Activated T-cell treated with anti-CD3 and anti-CD28 coated beads, Interleukin-2, amount 50 U/mL, for 24 hours (primary cell): ENCODE results near the gene FBXO48.
"Not testable (repeated sequence)": the region's sequence is repeated elsewhere in the genome, so short reads cannot be mapped to it uniquely, and the experiment has no call there.

ENCODE experiments used
- DNase-seq: peaks from one replicate; pipeline ENCODE4 v3.0.0-alpha.2; 2020
- H3K27ac Mint-ChIP-seq: 2 replicates; pipeline ENCODE4 v1.8.0; 2020; ENCODE audit warnings: mild to moderate bottlenecking, mixed read lengths
- H3K27me3 Mint-ChIP-seq: 2 replicates; pipeline ENCODE4 v1.8.0; 2020; ENCODE audit warnings: mixed read lengths
- H3K36me3 Mint-ChIP-seq: 2 replicates; pipeline ENCODE4 v1.8.0; 2020; ENCODE audit warnings: low read depth, mixed read lengths
- H3K4me1 Mint-ChIP-seq: 2 replicates; pipeline ENCODE4 v1.8.0; 2020; ENCODE audit warnings: low read depth, mixed read lengths
- H3K4me3 Mint-ChIP-seq: 2 replicates; pipeline ENCODE4 v1.8.0; 2020; ENCODE audit warnings: mild to moderate bottlenecking, moderate library complexity, mixed read lengths
- H3K9me3 Mint-ChIP-seq: 2 replicates; pipeline ENCODE4 v1.8.0; 2020; ENCODE audit warnings: mixed read lengths

FBXO48 gene

GRCh38 chr2:68463287-68463877, 3.7 kb downstream of the FBXO48 start:
- no peak for DNase-seq
- Mint-ChIP-seq H3K9me3 (no peaks in the 10 kb centered on the region), H3K36me3 (peaks cover 10% of the 10 kb centered on the region), H3K27me3 (no peaks in the 10 kb centered on the region), H3K27ac (no peak overlapping the region), H3K4me1 (peaks cover 33% of the 10 kb centered on the region), H3K4me3 (no peak overlapping the region)

DNA sequence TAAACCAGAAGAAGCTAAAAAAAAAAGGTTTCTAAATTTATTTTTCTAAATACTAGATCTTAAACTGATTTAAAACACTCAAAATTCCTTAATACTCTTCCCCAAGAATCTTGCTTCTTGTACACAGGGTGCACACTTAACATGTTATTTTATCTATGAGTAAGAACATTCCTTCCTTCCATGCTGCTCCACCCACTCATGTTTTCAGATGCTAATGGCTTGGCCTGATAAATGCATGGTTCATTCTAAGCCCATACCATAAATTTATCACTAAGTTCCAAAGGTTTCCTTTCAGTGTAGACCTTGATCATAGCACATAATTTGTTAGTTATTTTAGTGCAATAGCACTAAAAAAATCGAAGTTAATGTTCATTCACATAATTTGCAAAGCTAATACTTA, 8.1 kb downstream of the FBXO48 start:
- no peaks in the 10 kb centered on the region for H3K9me3 Mint-ChIP-seq
- no peak overlapping the region for H3K27ac Mint-ChIP-seq
- no peak for DNase-seq
- no peaks in the 10 kb centered on the region for H3K27me3 Mint-ChIP-seq
- H3K4me1 Mint-ChIP-seq: peaks cover 4% of the 10 kb centered on the region
- no peaks in the 10 kb centered on the region for H3K36me3 Mint-ChIP-seq
- H3K4me3 Mint-ChIP-seq: no peak overlapping the region

DNA sequence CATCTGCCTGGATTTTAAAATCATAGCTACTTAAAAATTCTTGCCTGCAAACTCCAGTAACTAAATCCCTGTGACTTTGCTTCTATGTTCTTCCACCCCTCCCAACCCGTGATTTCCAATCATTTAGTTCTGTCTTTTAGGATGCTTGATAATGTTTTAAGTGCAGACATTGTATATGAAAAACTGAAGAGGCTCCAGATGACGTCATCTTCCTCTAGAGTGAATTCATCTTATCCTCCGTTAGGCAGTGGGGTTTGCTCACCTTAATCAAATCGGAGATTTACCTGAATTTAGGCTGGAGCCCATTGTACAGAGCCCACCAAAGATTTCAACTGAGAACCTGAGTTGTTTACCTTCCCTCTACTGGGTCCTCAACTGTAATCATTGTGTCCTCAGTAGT, 10.9 kb downstream of the FBXO48 start:
- H3K9me3 Mint-ChIP-seq: no peaks in the 10 kb centered on the region
- no peak overlapping the region for H3K27ac Mint-ChIP-seq
- no peak for DNase-seq
- no peak overlapping the region for H3K4me3 Mint-ChIP-seq
- no peaks in the 10 kb centered on the region for H3K36me3 Mint-ChIP-seq
- H3K4me1 Mint-ChIP-seq: peaks cover 20% of the 10 kb centered on the region
- no peaks in the 10 kb centered on the region for H3K27me3 Mint-ChIP-seq

- H3K4me1 Mint-ChIP-seq: peaks cover 20% of the 10 kb centered on the region
- H3K36me3 Mint-ChIP-seq: no peaks in the 10 kb centered on the region
- no peaks in the 10 kb centered on the region for H3K27me3 Mint-ChIP-seq
- no peak overlapping the region for H3K4me3 Mint-ChIP-seq
- no peak for DNase-seq
- H3K9me3 Mint-ChIP-seq: no peaks in the 10 kb centered on the region
- H3K27ac Mint-ChIP-seq: no peak overlapping the region
Observed at GRCh38 chr2:68454719-68455118, 12.4 kb downstream of the FBXO48 start.

DNA sequence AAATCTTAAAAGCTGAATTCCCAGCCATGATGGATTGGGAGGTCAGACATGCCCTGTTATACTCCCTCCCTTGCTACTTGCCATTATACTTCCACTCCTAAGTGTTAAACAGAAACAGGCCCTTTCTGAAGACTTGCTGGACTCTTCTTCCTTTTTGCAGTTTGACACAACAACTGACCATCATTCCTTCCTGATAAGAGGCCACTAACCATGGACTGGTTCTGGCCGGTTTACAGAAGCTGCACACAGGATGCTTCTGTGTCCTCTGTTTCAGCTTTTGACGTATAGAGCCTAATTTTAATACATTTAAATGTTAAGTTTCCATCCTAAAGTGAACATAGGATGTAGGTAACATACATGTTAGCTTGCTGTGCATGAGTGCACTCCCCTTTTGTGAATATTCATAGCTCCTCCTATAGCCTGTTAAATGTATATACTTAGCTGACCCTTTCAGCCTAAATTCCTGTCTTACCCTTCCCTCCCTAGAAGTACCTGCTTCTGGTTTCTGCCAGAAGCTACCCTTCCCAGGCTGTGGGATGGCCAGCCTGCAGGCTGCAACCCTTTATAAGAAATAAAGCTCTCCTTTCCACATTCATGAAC, 13.2 kb downstream of the FBXO48 start:
- Mint-ChIP-seq H3K9me3 (no peaks in the 10 kb centered on the region), H3K27me3 (no peaks in the 10 kb centered on the region), H3K4me3 (no peak overlapping the region), H3K4me1 (peaks cover 18% of the 10 kb centered on the region), H3K27ac (no peak overlapping the region), H3K36me3 (no peaks in the 10 kb centered on the region)
- no peak for DNase-seq

DNA sequence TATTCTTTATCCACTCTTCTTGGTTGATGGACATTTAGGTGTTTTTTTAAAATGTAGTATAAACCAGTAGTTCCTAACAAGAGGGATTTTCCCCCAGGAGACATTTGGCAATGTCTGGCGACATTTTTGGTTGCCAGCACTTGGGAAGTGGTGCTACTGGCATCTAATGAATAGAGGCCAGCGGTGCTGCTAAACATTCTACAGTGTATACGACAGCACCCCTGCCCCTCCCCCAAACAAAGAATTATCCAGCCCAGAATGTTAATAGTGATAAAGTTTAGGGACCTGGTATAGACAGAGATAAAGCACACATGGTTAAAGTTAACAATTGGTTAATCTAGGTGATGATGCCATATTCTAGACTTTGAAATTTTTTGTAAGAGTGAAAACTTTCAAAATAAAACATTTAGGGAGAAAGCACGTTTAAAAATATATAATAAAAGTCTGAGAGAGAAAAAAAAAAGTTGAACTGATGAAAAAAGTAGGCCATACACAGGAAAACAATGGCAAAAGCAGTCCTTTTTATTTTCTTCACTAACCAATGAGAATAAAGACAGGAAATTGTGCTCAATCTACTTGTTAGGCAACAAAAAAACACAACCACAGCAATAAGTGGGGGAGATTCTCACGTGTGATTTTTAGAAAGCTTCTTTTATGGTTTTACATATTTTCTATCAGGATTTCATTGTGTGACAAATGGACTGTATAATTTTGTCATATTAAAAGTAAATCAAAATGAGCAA, 14.8 kb downstream of the FBXO48 start:
- Mint-ChIP-seq H3K4me3 (no peak overlapping the region), H3K27me3 (no peaks in the 10 kb centered on the region)

GRCh38 chr2:68448671-68449653, 18.1 kb downstream of the FBXO48 start:
- no peak overlapping the region for H3K4me3 Mint-ChIP-seq

More for the DNA sequence above, 14.8 kb downstream of the FBXO48 start:
- H3K9me3 Mint-ChIP-seq: no peaks in the 10 kb centered on the region
- no peak for DNase-seq
- H3K36me3 Mint-ChIP-seq: no peaks in the 10 kb centered on the region
- no peak overlapping the region for H3K27ac Mint-ChIP-seq
- peaks cover 18% of the 10 kb centered on the region for H3K4me1 Mint-ChIP-seq

GRCh38 chr2:68447118-68447517, 20.0 kb downstream of the FBXO48 start:
- Mint-ChIP-seq H3K9me3 (no peaks in the 10 kb centered on the region), H3K27me3 (no peaks in the 10 kb centered on the region), H3K27ac (no peak overlapping the region), H3K36me3 (no peaks in the 10 kb centered on the region), H3K4me1 (peaks cover 1% of the 10 kb centered on the region), H3K4me3 (no peak overlapping the region)
- DNase-seq: no peak

More at GRCh38 chr2:68448671-68449653, 18.1 kb downstream of the FBXO48 start:
- Mint-ChIP-seq H3K27me3 (no peaks in the 10 kb centered on the region), H3K27ac (no peak overlapping the region), H3K9me3 (no peaks in the 10 kb centered on the region), H3K36me3 (no peaks in the 10 kb centered on the region), H3K4me1 (peaks cover 18% of the 10 kb centered on the region)
- DNase-seq: no peak

DNA sequence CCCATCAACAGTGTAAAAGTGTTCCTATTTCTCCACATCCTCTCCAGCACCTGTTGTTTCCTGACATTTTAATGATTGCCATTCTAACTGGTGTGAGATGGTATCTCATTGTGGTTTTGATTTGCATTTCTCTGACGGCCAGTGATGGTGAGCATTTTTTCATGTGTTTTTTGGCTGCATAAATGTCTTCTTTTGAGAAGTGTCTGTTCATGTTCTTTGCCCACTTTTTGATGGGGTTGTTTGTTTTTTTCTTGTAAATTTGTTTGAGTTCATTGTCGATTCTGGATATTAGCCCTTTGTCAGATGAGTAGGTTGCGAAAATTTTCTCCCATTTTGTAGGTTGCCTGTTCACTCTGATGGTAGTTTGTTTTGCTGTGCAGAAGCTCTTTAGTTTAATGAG, 20.7 kb downstream of the FBXO48 start:
- not testable (repeated sequence) for H3K4me1 Mint-ChIP-seq, H3K9me3 Mint-ChIP-seq, DNase-seq, H3K27ac Mint-ChIP-seq, H3K4me3 Mint-ChIP-seq, H3K27me3 Mint-ChIP-seq, H3K36me3 Mint-ChIP-seq

DNA sequence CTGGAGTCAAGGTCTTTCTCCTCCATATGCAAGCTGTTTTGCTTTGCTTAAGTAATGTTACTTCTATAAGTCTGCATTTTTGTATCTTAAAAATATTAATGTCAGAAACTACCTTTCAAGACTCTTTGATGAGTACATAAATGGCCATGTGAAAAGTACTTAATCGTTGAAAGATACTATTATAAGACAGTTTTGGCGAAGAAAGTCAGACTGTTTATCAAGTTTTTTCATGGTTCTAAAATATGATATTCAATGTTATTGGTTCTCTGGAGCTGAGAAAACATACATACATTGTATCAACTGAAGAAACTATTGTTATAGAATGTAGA, 25.1 kb downstream of the FBXO48 start:
- no peak for DNase-seq
- peaks cover 15% of the 10 kb centered on the region for H3K4me1 Mint-ChIP-seq
- no peaks in the 10 kb centered on the region for H3K9me3 Mint-ChIP-seq
- H3K36me3 Mint-ChIP-seq: no peaks in the 10 kb centered on the region
- H3K4me3 Mint-ChIP-seq: no peak overlapping the region
- no peaks in the 10 kb centered on the region for H3K27me3 Mint-ChIP-seq
- H3K27ac Mint-ChIP-seq: no peak overlapping the region

- peak overlapping the region; percentile 81 for H3K27ac Mint-ChIP-seq
- DNase-seq: peak; percentile 78
- no peaks in the 10 kb centered on the region for H3K27me3 Mint-ChIP-seq
- H3K4me1 Mint-ChIP-seq: peaks cover 15% of the 10 kb centered on the region
- peak overlapping the region; percentile 20 for H3K4me3 Mint-ChIP-seq
- H3K36me3 Mint-ChIP-seq: no peaks in the 10 kb centered on the region
- H3K9me3 Mint-ChIP-seq: no peaks in the 10 kb centered on the region
Observed at GRCh38 chr2:68441179-68441993, 25.7 kb downstream of the FBXO48 start.

GRCh38 chr2:68438455-68439303, 28.4 kb downstream of the FBXO48 start:
- Mint-ChIP-seq H3K9me3 (no peaks in the 10 kb centered on the region), H3K4me3 (no peak overlapping the region), H3K27me3 (no peaks in the 10 kb centered on the region), H3K4me1 (peaks cover 15% of the 10 kb centered on the region), H3K36me3 (no peaks in the 10 kb centered on the region), H3K27ac (no peak overlapping the region)
- no peak for DNase-seq

- Mint-ChIP-seq H3K27me3 (no peaks in the 10 kb centered on the region), H3K27ac (no peak overlapping the region), H3K4me3 (no peak overlapping the region), H3K36me3 (no peaks in the 10 kb centered on the region), H3K4me1 (peaks cover 11% of the 10 kb centered on the region), H3K9me3 (no peaks in the 10 kb centered on the region)
- no peak for DNase-seq
Observed at GRCh38 chr2:68436270-68436669, 30.8 kb downstream of the FBXO48 start.
